Kidney (tissue), 14 donors: ENCODE measurements around the gene CR1. TPM values are rescaled to one million over a fixed set of nuclear protein-coding genes. Genes with fewer than 3 reads are reported as not detected.
"Not testable (repeated sequence)": the region's sequence is repeated elsewhere in the genome, so short reads cannot be mapped to it uniquely, and the experiment has no call there.

Experiments used
- DNase-seq, 5 donors: peaks; one replicate each; pipeline ENCODE4 v3.0.0-alpha.2; 2013 to 2020
- FAIRE-seq: peaks from 2 replicates; lab custom pipeline; 2012; peaks lifted over from hg19 to GRCh38; lab: Jason Lieb, UNC
- H3K27ac ChIP-seq, 2 donors: one replicate each; pipeline ENCODE4 v1.7.0; 2013; ENCODE audit warnings: low read depth in 2 of 2, low read length in 2 of 2, inconsistent platforms in 1 of 2
- H3K27me3 ChIP-seq: one replicate; pipeline ENCODE4 v1.7.1; 2013; ENCODE audit warnings: low read length, inconsistent platforms; ENCODE audit not compliant: control insufficient read depth, insufficient read depth
- H3K36me3 ChIP-seq, 3 donors: one replicate each; pipeline versions ENCODE4 v1.7.0 to v1.7.1; 2013; ENCODE audit warnings: low read length in 3 of 3, control low read depth in 1 of 3, inconsistent platforms in 1 of 3; ENCODE audit not compliant: insufficient read depth in 3 of 3, control insufficient read depth in 2 of 3
- H3K4me1 ChIP-seq, 3 donors: one replicate each; pipeline versions ENCODE4 v1.7.0 to v1.7.1; 2013; ENCODE audit warnings: low read length in 3 of 3, inconsistent platforms in 1 of 3, low read depth in 1 of 3; ENCODE audit not compliant: control insufficient read depth in 2 of 3, insufficient read depth in 2 of 3
- H3K4me3 ChIP-seq, 3 donors: one replicate each; pipeline versions ENCODE4 v1.7.0 to v1.8.1; 2013; ENCODE audit warnings: low read length in 3 of 3, control low read depth in 1 of 3, inconsistent platforms in 1 of 3
- H3K9ac ChIP-seq, 3 donors: one replicate each; pipeline versions ENCODE4 v1.7.0 to v1.7.1; 2013; ENCODE audit warnings: low read length in 3 of 3, control low read depth in 1 of 3, inconsistent platforms in 1 of 3
- H3K9me3 ChIP-seq, 3 donors: one replicate each; pipeline versions ENCODE4 v1.7.0 to v1.7.1; 2013; ENCODE audit warnings: low read length in 3 of 3, control low read depth in 1 of 3, inconsistent platforms in 1 of 3; ENCODE audit not compliant: control insufficient read depth in 2 of 3, insufficient read depth in 1 of 3
- CTCF ChIP-seq: IDR thresholded peaks from 3 replicates; pipeline ENCODE4 v1.5.1; 2012; ENCODE audit warnings: mild to moderate bottlenecking, moderate library complexity, borderline replicate concordance; ENCODE audit not compliant: insufficient read depth; ENCODE audit errors: extremely low read depth
- intact Hi-C: fragments of 100-400 bp; cut with DNase I; formaldehyde crosslinking; loops from one replicate; pipeline ENCODE4 v1.11.1; 2022
- polyA plus RNA-seq: library from polyadenylated mRNA; stranded (reverse); fragments of 350-450 nt; fragmentation: Illumina TruSeq; extraction: RNeasy Lipid Tissue Mini Kit (QIAGEN cat#74804); gene quantifications from one replicate; pipeline ENCODE4 v1.2.3, GENCODE V29; 2014; ENCODE audit warnings: low read depth, low replicate concordance; ENCODE audit not compliant: insufficient read depth
- total RNA-seq: library from RNA; stranded (reverse); fragmentation: NEBNext Ultra II Directional; extraction: Animal tissue kit (Norgen Biotek cat#: 25700); gene quantifications from one replicate; pipeline ENCODE4 v1.2.1, GENCODE V29; 2021
- donor health status: control.
- donor health status: control.
- donor health status: control.
- donor health status: control.
- donor health status: control.
- donor health status: DM: yes; HTN: yes; CAD: no.
- donor health status: Normal renal cell carcinoma (clear cell type).

The CR1 gene
- total and polyA plus RNA-seq, 2 donors from 2014 or later, result 2.6 to 12.2 TPM

DNA sequence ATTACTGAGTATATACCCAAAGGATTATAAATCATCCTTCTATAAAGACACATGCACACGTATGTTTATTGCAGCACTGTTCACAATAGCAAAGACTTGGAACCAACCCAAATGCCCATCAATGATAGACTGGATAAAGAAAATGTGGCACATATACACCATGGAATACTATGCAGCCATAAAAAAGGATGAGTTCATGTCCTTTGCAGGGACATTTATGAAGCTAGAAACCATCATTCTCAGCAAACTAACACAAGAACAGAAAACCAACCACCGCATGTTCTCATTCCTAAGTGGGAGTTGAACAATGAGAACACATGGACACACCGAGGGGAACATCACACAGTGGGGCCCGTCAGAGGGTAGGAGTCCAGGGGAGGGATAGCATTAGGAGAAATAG, 98.1 kb downstream of the CR1 start:
- intact Hi-C loops, FAIRE-seq, H3K36me3 ChIP-seq, H3K27ac ChIP-seq, H3K9ac ChIP-seq, DNase-seq, H3K27me3 ChIP-seq, H3K9me3 ChIP-seq, H3K4me1 ChIP-seq, H3K4me3 ChIP-seq: not testable (repeated sequence)

DNA sequence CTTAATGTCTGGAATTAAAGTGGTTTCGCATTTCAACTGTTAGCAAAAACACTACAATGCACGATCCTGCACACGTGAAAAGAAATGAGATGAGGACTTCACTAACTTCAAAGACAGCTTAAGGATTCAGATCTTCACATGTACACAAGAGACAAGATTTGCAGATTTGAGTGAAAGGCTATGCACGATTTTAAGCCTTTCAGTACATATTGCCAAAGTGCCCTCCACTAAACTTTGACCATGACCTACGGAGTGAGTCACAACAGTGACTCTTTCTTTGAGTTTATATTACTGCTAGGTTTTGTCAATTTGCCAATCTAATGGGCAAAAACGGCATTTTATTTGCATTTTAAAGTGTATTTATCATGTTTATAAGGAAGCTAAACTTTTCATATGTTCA, 107.8 kb downstream of the CR1 start:
- H3K27me3 ChIP-seq, result no peaks in the 10 kb centered on the region
- no peak for TF ChIP-seq CTCF
- FAIRE-seq, result no peak
- no peak overlapping the region for H3K9ac ChIP-seq
- H3K36me3 ChIP-seq, result no peaks in the 10 kb centered on the region
- intact Hi-C loops, result no loop called here
- H3K27ac ChIP-seq, result no peak overlapping the region
- no peak for DNase-seq
- no peaks in the 10 kb centered on the region for H3K4me1 ChIP-seq
- H3K4me3 ChIP-seq, result no peak overlapping the region
- no peaks in the 10 kb centered on the region for H3K9me3 ChIP-seq

DNA sequence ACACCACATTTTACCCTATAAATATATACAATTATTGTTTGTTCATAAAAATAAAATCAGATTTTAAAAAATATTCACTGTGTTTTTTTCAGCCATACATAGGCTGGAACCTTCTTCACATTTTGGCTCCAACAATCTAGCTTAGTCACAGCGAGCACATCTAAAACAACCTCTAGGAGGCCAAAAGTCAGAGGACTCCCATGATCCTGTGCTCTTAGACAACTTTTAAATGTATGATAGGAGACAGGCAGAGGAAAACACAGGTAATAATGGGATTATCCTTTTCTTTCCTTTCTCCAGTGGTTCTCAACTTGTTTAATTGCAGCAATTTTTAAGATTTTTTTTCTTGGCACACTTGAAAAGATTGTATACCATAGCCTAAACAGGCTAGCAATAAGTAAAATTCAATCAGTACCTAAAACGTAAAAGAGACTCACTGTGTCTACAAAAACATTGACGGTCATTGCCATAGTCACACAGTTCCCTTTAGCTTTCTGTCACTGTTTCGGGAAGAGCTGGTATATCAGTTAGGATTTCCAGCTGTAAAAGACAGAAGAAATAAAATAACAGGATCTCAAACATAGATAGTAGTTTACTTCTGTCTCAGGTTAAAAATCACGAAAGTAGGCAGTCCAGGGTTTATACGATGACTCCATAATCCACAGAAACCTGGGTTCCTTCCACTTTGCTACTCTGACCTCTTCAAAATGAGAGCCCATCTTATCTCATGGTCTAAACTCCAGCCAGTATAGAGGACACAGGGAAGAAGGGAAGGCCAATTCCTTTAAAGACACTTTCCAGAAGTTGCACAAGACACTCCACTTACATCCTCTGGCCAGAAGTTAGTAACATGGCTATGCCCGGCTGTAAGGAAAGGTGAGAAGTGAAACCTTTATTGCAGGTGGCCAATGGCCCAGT, 109.7 kb downstream of the CR1 start:
- Histone ChIP-seq H3K27ac (no peak overlapping the region), H3K27me3 (no peaks in the 10 kb centered on the region), H3K36me3 (no peaks in the 10 kb centered on the region), H3K4me3 (no peak overlapping the region), H3K4me1 (no peaks in the 10 kb centered on the region), H3K9me3 (no peaks in the 10 kb centered on the region), H3K9ac (no peak overlapping the region)
- no peak for TF ChIP-seq CTCF
- no peak for FAIRE-seq
- intact Hi-C loops, result no loop called here
- no peak for DNase-seq

GRCh38 chr1:207606362-207606755, 110.4 kb downstream of the CR1 start:
- no peaks in the 10 kb centered on the region for H3K9me3 ChIP-seq
- no peak for FAIRE-seq
- DNase-seq, result no peak
- TF ChIP-seq CTCF, result no peak
- H3K36me3 ChIP-seq, result no peaks in the 10 kb centered on the region
- no peak overlapping the region for H3K27ac ChIP-seq
- intact Hi-C loops, result no loop called here
- H3K4me3 ChIP-seq, result no peak overlapping the region
- no peaks in the 10 kb centered on the region for H3K4me1 ChIP-seq
- H3K27me3 ChIP-seq, result no peaks in the 10 kb centered on the region
- H3K9ac ChIP-seq, result no peak overlapping the region
